ENCODE results near the gene EED.
A peak's percentile ranks its signal among the peaks of the same experiment; 100 is the strongest.

The EED gene

DNA sequence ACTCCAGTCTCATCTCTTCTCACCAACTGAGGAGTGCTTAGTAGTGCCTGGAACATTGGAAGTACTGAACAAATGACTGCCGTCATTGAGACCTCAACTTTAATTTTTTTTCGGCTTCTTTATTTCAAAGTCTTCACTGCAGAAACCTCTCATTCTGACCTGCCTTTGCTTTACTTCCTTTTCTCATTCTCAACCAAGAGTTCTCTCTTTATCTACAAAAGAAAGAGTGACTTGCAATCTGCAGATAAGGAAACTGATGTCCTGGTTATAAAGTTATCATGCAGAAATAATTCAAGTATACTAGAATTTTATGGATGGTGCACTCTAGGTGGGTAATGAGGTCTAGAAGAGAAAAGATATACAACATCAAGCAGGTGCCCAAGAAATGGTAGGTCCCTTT lies 1.2 kb upstream of the EED start:
- Histone ChIP-seq H3K27ac (no peak overlapping the region), H3K79me2 (ENCODE audit: insufficient read depth, low read depth) (peaks cover 33% of the 10 kb centered on the region), H3K9ac (no peak overlapping the region), H4K20me1 (ENCODE audit: insufficient read depth) (peaks cover 7% of the 10 kb centered on the region; the same call in 1 of the 2 replicates), H3K36me3 (ENCODE audit: insufficient read depth) (no peaks in the 10 kb centered on the region), H3K4me1 (ENCODE audit: low read depth, poor library complexity, severe bottlenecking) (peaks cover 35% of the 10 kb centered on the region), H3K4me2 (peak overlapping the region; percentile 97), H3K4me3 (IDR thresholded peaks at IDR 0.05; ENCODE audit: insufficient read depth, low read depth, low read length) (no peak overlapping the region), H2AFZ (ENCODE audit: low read depth) (peak overlapping the region; percentile 94), H3K27me3 (ENCODE audit: insufficient read depth, low read depth) (no peaks in the 10 kb centered on the region)
- TF ChIP-seq, protein P1, sequence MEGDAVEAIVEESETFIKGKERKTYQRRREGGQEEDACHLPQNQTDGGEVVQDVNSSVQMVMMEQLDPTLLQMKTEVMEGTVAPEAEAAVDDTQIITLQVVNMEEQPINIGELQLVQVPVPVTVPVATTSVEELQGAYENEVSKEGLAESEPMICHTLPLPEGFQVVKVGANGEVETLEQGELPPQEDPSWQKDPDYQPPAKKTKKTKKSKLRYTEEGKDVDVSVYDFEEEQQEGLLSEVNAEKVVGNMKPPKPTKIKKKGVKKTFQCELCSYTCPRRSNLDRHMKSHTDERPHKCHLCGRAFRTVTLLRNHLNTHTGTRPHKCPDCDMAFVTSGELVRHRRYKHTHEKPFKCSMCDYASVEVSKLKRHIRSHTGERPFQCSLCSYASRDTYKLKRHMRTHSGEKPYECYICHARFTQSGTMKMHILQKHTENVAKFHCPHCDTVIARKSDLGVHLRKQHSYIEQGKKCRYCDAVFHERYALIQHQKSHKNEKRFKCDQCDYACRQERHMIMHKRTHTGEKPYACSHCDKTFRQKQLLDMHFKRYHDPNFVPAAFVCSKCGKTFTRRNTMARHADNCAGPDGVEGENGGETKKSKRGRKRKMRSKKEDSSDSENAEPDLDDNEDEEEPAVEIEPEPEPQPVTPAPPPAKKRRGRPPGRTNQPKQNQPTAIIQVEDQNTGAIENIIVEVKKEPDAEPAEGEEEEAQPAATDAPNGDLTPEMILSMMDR (conservative IDR thresholded peaks at IDR 0.05; ENCODE audit: low read depth, low read length): no peak

DNA sequence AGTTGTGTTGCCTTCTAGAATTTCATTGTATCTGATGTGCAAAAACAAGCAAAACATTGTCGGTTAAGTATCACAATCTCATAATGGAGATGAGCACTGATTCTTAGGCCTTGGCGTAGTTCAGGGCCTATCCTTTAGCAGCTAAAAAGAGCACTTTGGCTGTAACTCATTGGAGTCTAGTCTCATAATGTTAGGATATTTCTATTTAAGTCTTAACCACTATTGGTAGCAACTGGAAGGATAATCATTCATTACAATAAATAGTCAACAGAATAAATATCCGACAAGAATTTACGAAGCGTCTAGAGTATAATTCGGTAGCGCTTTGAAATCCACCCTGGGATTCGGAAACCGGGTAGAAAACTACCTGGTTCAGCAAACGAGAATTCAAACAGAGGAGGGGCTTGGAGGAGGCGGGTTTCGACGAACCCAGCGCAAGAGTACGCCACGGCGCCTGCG lies 461 bp upstream of the EED start:
- peaks cover 7% of the 10 kb centered on the region; the same call in 1 of the 2 replicates for H4K20me1 ChIP-seq (ENCODE audit: insufficient read depth)
- H3K4me1 ChIP-seq (ENCODE audit: low read depth, poor library complexity, severe bottlenecking): peaks cover 42% of the 10 kb centered on the region
- H3K27me3 ChIP-seq (ENCODE audit: insufficient read depth, low read depth): no peaks in the 10 kb centered on the region
- H3K27ac ChIP-seq: peak overlapping the region; percentile 88
- H3K4me2 ChIP-seq: peak overlapping the region; percentile 97
- no peaks in the 10 kb centered on the region for H3K36me3 ChIP-seq (ENCODE audit: insufficient read depth)
- TF ChIP-seq, protein P1 (conservative IDR thresholded peaks at IDR 0.05; ENCODE audit: low read depth, low read length): no peak
- peak overlapping the region; percentile 93 for H3K9ac ChIP-seq
- peak overlapping the region; percentile 66 for H3K4me3 ChIP-seq (IDR thresholded peaks at IDR 0.05; ENCODE audit: insufficient read depth, low read depth, low read length)
- H2AFZ ChIP-seq (ENCODE audit: low read depth): peak overlapping the region; percentile 94
- peaks cover 40% of the 10 kb centered on the region for H3K79me2 ChIP-seq (ENCODE audit: insufficient read depth, low read depth)

DNA sequence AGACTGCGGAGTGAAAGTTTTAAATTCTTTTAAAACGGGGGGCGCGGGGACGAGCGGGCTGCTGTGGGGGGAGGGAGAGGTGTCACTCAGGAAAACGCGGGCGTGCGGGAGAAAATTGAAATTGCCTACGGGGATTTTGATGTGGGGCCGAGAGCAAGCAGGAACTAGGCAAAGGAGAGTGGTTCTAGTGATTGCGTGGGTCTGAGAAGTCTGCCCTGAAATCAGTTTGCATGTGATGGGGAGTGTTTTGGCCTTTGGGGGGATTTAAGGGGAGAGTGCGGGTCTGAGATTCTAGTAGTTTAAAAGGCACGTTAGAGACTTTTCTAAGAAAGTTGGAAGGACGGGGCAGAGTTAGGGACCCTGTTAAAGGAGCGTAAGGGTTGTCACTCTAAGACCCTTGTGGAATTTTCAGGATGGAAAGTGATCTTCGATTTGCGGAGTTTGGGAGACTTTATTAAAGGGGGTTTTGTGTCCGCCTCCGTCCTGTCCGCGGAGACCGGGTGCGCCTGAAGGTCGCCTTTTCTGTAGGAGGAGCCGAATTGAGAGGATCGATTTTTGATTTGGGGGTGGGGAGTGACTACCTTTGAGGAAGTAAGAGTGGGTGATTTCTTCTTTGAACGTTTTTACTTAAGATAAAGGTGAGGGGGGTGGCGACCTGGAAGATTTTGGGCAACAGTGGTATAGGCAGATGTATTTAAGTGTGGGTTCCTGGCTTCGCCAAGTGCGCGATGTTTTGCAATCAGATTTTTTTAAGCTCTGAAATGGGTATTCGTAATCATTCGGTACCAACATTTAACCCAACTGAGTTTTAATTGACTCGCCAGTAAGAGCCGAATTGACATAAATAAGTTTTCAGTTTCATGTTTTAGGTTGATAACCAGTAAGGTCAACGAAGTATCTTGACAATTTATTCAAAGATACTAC lies 1.1 kb downstream of the EED start:
- peak overlapping the region; percentile 94 for H2AFZ ChIP-seq (ENCODE audit: low read depth)
- TF ChIP-seq, protein P1 (conservative IDR thresholded peaks at IDR 0.05; ENCODE audit: low read depth, low read length): no peak
- H3K27me3 ChIP-seq (ENCODE audit: insufficient read depth, low read depth): no peaks in the 10 kb centered on the region
- H3K9ac ChIP-seq: peak overlapping the region; percentile 93; the same call in 1 of the 2 replicates
- H3K4me2 ChIP-seq: peak overlapping the region; percentile 68
- H3K79me2 ChIP-seq (ENCODE audit: insufficient read depth, low read depth): peaks cover 55% of the 10 kb centered on the region
- H3K4me3 ChIP-seq (IDR thresholded peaks at IDR 0.05; ENCODE audit: insufficient read depth, low read depth, low read length): peak overlapping the region; percentile 32
- H3K4me1 ChIP-seq (ENCODE audit: low read depth, poor library complexity, severe bottlenecking): peaks cover 58% of the 10 kb centered on the region
- H4K20me1 ChIP-seq (ENCODE audit: insufficient read depth): peaks cover 22% of the 10 kb centered on the region
- H3K36me3 ChIP-seq (ENCODE audit: insufficient read depth): no peaks in the 10 kb centered on the region
- peak overlapping the region; percentile 88; the same call in 1 of the 2 replicates for H3K27ac ChIP-seq

DNA sequence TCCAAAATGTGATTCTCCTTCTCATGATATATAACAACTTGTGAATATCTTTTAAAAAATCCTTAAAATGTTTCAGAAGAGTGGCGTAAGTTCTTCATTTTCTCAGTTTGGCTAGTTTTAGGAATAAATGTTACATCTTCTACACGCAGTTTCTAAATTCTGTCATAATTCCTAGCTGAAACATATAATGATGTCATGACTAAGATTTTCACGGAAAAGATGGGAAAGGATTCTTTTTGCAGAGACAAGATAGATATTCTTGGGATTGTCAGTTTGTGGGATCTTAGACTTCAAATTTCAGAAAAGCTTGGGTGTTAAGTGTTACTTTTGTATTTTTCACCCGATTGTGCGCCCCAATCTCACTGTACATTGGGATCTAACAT lies 1.7 kb downstream of the EED start:
- no peak overlapping the region for H2AFZ ChIP-seq (ENCODE audit: low read depth)
- no peak overlapping the region for H3K4me3 ChIP-seq (IDR thresholded peaks at IDR 0.05; ENCODE audit: insufficient read depth, low read depth, low read length)
- peaks cover 23% of the 10 kb centered on the region for H4K20me1 ChIP-seq (ENCODE audit: insufficient read depth)
- no peaks in the 10 kb centered on the region for H3K27me3 ChIP-seq (ENCODE audit: insufficient read depth, low read depth)
- H3K4me2 ChIP-seq: peak overlapping the region; percentile 68
- H3K79me2 ChIP-seq (ENCODE audit: insufficient read depth, low read depth): peaks cover 59% of the 10 kb centered on the region
- H3K27ac ChIP-seq: no peak overlapping the region
- H3K9ac ChIP-seq: no peak overlapping the region; the same call in 1 of the 2 replicates
- TF ChIP-seq, protein P1 (conservative IDR thresholded peaks at IDR 0.05; ENCODE audit: low read depth, low read length): no peak
- H3K36me3 ChIP-seq (ENCODE audit: insufficient read depth): no peaks in the 10 kb centered on the region
- peaks cover 64% of the 10 kb centered on the region for H3K4me1 ChIP-seq (ENCODE audit: low read depth, poor library complexity, severe bottlenecking)

Measured in KMS-11 (cell line).